Parathyroid adenoma (tissue), 2 donors: ENCODE results near the gene HOXD10.

Source experiments
- H2AFZ ChIP-seq: fragments of 300-600 bp; sonication (generic); one replicate; pipeline ENCODE4 v1.7.0; 2017; ENCODE audit warnings: antibody characterized with exemption, mild to moderate bottlenecking
- H3K27ac ChIP-seq: fragments of 300-600 bp; sonication (generic); one replicate; pipeline ENCODE4 v1.7.0; 2017
- H3K27me3 ChIP-seq: fragments of 300-600 bp; sonication (generic); one replicate; pipeline ENCODE4 v1.7.0; 2017; ENCODE audit warnings: low read length; ENCODE audit not compliant: control insufficient read depth, insufficient read depth
- H3K36me3 ChIP-seq: fragments of 300-600 bp; sonication (generic); one replicate; pipeline ENCODE4 v1.7.0; 2017; ENCODE audit warnings: low read length; ENCODE audit not compliant: control insufficient read depth, insufficient read depth
- H3K4me1 ChIP-seq: fragments of 300-600 bp; sonication (generic); one replicate; pipeline ENCODE4 v1.7.0; 2017; ENCODE audit warnings: control low read depth
- H3K4me2 ChIP-seq: fragments of 300-600 bp; sonication (generic); one replicate; pipeline ENCODE4 v1.7.0; 2017; ENCODE audit warnings: low read length
- H3K4me3 ChIP-seq: fragments of 300-600 bp; sonication (generic); one replicate; pipeline ENCODE4 v1.7.0; 2017; ENCODE audit warnings: low read depth, low read length
- H3K79me2 ChIP-seq: fragments of 300-600 bp; sonication (generic); one replicate; pipeline ENCODE4 v1.7.0; 2017; ENCODE audit warnings: control low read depth
- H3K9ac ChIP-seq: fragments of 300-600 bp; sonication (generic); one replicate; pipeline ENCODE4 v1.7.0; 2017; ENCODE audit warnings: mild to moderate bottlenecking
- H3K9me3 ChIP-seq: fragments of 300-600 bp; sonication (generic); one replicate; pipeline ENCODE4 v1.7.0; 2017; ENCODE audit warnings: low read length; ENCODE audit not compliant: control insufficient read depth
- TF ChIP-seq, protein P1 (sequence below): fragments of 300-600 bp; sonication (generic); IDR thresholded peaks from one replicate; pipeline ENCODE4 v1.7.0; 2017; ENCODE audit warnings: antibody characterized with exemption, mild to moderate bottlenecking
- donor health status: primary hyperparathyroidism.

The HOXD10 gene

DNA sequence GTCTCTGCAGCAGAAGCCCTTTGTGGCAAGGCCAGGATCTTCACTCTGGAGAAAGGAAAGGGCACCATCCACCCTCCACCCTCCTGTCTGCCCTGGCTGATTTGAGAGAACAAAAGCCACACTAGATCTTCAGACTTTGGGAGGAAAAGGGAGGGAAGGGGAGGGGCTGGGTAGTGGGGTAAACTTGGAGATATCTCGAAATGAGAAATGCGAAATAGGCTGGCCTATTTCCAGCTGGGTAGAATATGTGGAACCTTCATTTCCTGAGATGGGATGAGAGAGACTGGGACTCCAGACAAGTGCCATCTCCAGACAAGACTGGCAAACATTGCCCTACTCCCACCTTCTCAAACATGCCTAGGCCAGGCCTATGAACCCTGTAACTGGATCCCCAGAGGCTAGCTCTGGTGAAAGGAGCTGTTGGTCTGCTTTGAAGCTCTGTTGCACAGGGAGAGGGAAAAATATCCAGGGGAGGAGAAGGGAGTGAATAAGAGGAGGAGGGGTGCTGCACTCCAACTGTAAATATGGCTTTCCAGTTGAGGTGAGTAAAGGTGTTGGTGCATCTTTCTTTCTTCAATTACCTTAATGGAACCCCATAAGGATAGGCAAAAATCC is 15.3 kb upstream of the HOXD10 start:
- Histone ChIP-seq H3K4me2 (no peak overlapping the region), H3K9ac (no peak overlapping the region), H3K4me1 (no peaks in the 10 kb centered on the region), H3K4me3 (no peak overlapping the region), H3K79me2 (no peaks in the 10 kb centered on the region), H3K27ac (no peak overlapping the region), H2AFZ (no peak overlapping the region), H3K9me3 (no peaks in the 10 kb centered on the region), H3K27me3 (peaks cover 34% of the 10 kb centered on the region), H3K36me3 (no peaks in the 10 kb centered on the region)
- TF ChIP-seq, protein P1, sequence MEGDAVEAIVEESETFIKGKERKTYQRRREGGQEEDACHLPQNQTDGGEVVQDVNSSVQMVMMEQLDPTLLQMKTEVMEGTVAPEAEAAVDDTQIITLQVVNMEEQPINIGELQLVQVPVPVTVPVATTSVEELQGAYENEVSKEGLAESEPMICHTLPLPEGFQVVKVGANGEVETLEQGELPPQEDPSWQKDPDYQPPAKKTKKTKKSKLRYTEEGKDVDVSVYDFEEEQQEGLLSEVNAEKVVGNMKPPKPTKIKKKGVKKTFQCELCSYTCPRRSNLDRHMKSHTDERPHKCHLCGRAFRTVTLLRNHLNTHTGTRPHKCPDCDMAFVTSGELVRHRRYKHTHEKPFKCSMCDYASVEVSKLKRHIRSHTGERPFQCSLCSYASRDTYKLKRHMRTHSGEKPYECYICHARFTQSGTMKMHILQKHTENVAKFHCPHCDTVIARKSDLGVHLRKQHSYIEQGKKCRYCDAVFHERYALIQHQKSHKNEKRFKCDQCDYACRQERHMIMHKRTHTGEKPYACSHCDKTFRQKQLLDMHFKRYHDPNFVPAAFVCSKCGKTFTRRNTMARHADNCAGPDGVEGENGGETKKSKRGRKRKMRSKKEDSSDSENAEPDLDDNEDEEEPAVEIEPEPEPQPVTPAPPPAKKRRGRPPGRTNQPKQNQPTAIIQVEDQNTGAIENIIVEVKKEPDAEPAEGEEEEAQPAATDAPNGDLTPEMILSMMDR, result no peak

DNA sequence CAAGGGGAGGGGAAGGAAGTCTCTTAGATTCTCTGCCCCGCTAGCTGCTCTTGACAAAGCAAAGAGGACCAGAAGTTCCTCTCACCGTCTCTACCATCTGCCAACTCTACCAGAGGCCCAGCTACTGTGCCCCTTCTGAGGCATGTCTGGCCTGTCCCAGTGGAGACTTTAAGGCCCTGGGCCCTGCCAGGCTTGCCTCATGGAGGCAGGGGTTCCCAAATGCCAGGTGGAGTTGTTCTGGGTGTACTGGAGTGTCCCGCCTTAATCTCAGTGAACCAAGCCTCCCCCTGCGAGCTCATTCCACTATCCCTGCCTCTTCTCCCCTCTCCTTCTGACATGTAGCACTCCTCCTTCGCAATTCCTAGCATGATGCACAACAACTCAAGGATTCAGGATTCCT is 14.7 kb upstream of the HOXD10 start:
- no peak overlapping the region for H2AFZ ChIP-seq
- H3K4me2 ChIP-seq, result no peak overlapping the region
- H3K4me3 ChIP-seq, result no peak overlapping the region
- no peak overlapping the region for H3K27ac ChIP-seq
- H3K79me2 ChIP-seq, result no peaks in the 10 kb centered on the region
- H3K9ac ChIP-seq, result no peak overlapping the region
- no peaks in the 10 kb centered on the region for H3K4me1 ChIP-seq
- no peaks in the 10 kb centered on the region for H3K9me3 ChIP-seq
- H3K36me3 ChIP-seq, result no peaks in the 10 kb centered on the region
- H3K27me3 ChIP-seq, result peaks cover 34% of the 10 kb centered on the region
- TF ChIP-seq, protein P1, result no peak

DNA sequence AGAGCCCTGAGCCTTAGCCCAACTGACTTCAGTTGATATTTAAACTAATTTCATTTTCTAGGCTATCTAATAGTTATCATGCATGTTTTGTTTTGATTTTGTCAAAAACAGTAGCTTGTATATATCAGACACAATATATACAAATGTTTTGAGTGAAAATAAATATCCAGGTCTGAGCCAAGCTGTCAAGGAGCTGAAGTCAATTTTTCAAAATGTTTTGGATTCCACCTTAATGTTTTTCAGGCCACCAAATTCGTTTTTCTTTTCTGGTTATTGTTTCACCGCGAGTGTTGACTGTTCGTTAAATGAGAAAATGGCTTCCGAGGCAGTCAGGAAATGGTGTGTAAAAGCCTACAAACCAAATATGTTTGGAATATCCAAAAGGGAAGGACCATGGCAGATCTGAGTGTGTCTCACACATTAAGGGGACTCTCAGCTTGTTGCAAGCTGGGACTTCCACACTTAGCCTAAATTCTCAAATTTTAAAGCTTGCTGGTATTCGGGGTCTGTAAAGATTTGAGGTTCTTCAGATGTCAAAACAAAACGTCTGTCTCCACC is 14.2 kb upstream of the HOXD10 start:
- H3K4me2 ChIP-seq, result no peak overlapping the region
- no peak overlapping the region for H2AFZ ChIP-seq
- H3K4me3 ChIP-seq, result no peak overlapping the region
- H3K9me3 ChIP-seq, result no peaks in the 10 kb centered on the region
- H3K9ac ChIP-seq, result no peak overlapping the region
- H3K27ac ChIP-seq, result no peak overlapping the region
- peaks cover 31% of the 10 kb centered on the region for H3K27me3 ChIP-seq
- H3K4me1 ChIP-seq, result no peaks in the 10 kb centered on the region
- no peaks in the 10 kb centered on the region for H3K79me2 ChIP-seq
- H3K36me3 ChIP-seq, result no peaks in the 10 kb centered on the region
- TF ChIP-seq, protein P1, result no peak

DNA sequence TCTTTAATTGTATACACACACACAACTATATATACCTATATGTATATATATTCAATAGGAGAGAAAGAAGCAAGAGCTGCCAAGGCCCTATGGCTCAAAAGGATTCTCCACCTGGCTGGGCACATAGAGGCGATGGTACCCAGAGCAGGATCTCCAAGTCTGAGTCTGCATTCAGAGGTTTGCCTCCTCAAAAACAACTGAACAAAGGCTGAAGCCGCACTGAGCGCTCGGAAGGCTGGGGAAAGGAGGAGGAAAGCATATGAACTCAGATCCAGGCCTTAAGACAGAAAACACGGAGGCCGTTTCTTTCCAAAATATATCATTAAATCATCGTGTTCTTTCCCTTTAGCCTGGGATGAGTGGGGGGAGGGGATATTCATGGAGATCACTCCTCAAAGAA is 13.4 kb upstream of the HOXD10 start:
- Histone ChIP-seq H3K4me3 (no peak overlapping the region), H3K27ac (no peak overlapping the region), H3K9ac (no peak overlapping the region), H3K9me3 (no peaks in the 10 kb centered on the region), H3K79me2 (no peaks in the 10 kb centered on the region), H3K27me3 (peaks cover 31% of the 10 kb centered on the region), H3K36me3 (no peaks in the 10 kb centered on the region), H3K4me1 (no peaks in the 10 kb centered on the region), H3K4me2 (no peak overlapping the region), H2AFZ (no peak overlapping the region)
- TF ChIP-seq, protein P1, result no peak

DNA sequence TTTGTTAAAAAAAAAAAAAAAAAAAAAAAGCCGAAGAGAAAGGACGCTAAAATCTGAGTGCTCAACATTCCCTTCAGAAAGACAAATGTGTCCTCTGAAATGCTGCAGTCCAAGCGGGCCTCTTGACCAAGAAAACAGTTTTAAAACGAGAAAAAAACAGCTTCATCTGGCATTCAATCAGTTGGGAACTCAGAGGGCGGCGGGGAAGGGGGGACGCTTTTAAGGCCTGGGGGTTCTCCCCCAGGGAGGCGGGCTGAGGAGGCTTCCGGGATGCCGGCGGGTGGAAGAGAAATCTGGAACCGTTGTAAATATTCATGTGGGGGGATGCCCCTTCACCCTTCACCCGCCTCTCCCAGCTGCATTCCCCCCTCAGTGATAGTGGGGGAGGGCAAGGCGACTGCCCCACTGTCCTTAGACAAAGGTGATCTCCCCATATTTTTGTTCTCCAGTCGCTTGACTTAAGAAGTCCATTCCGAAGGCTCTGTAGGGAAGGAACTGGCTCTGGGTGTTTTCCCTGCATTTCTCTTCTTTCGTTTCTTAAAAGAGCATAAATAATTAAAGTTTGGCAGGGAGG is 12.7 kb upstream of the HOXD10 start:
- no peaks in the 10 kb centered on the region for H3K9me3 ChIP-seq
- no peak overlapping the region for H3K9ac ChIP-seq
- TF ChIP-seq, protein P1, result no peak
- H3K36me3 ChIP-seq, result no peaks in the 10 kb centered on the region
- H3K4me2 ChIP-seq, result no peak overlapping the region
- no peak overlapping the region for H2AFZ ChIP-seq
- H3K4me1 ChIP-seq, result no peaks in the 10 kb centered on the region
- no peak overlapping the region for H3K27ac ChIP-seq
- H3K27me3 ChIP-seq, result peaks cover 27% of the 10 kb centered on the region
- H3K79me2 ChIP-seq, result no peaks in the 10 kb centered on the region
- H3K4me3 ChIP-seq, result no peak overlapping the region
